Measurements from ENCODE around the gene NEU1. TPM values are rescaled to one million over a fixed set of nuclear protein-coding genes. Genes with fewer than 3 reads are reported as not detected.

The NEU1 gene
- polyA plus RNA-seq, 1 experiment, result 39.0 TPM

GRCh38 chr6:31878222-31878621 lies 15.6 kb upstream of the NEU1 start:
- no peak for TF ChIP-seq CTCF (IDR thresholded peaks at IDR 0.05; ENCODE audit: low read depth, low read length)
- no peak overlapping the region for H3K27ac ChIP-seq (ENCODE audit: low read depth, low read length)
- no peak for DNase-seq (ENCODE audit: low read depth, low spot score)
- H3K27me3 ChIP-seq (ENCODE audit: control insufficient read depth, insufficient read depth, low read length), result no peaks in the 10 kb centered on the region
- no peak overlapping the region for H3K4me3 ChIP-seq (ENCODE audit: low read depth, low read length)
- CTCF ChIA-PET, result no interaction called here
- no peaks in the 10 kb centered on the region for H3K9me3 ChIP-seq (ENCODE audit: control insufficient read depth, insufficient read depth, low read length)
- POLR2A ChIA-PET, result no interaction called here

GRCh38 chr6:31877651-31878161 lies 15.1 kb upstream of the NEU1 start:
- no peak for DNase-seq (ENCODE audit: low read depth, low spot score)
- Histone ChIP-seq H3K9me3 (ENCODE audit: control insufficient read depth, insufficient read depth, low read length) (no peaks in the 10 kb centered on the region), H3K27ac (ENCODE audit: low read depth, low read length) (no peak overlapping the region), H3K4me3 (ENCODE audit: low read depth, low read length) (no peak overlapping the region), H3K27me3 (ENCODE audit: control insufficient read depth, insufficient read depth, low read length) (no peaks in the 10 kb centered on the region)
- no peak for TF ChIP-seq CTCF (IDR thresholded peaks at IDR 0.05; ENCODE audit: low read depth, low read length)
- ChIA-PET CTCF (no interaction called here), POLR2A (no interaction called here)

GRCh38 chr6:31877125-31877650 lies 14.6 kb upstream of the NEU1 start:
- Histone ChIP-seq H3K27ac (ENCODE audit: low read depth, low read length) (no peak overlapping the region), H3K9me3 (ENCODE audit: control insufficient read depth, insufficient read depth, low read length) (no peaks in the 10 kb centered on the region), H3K4me3 (ENCODE audit: low read depth, low read length) (no peak overlapping the region), H3K27me3 (ENCODE audit: control insufficient read depth, insufficient read depth, low read length) (no peaks in the 10 kb centered on the region)
- ChIA-PET CTCF (no interaction called here), POLR2A (no interaction called here)
- TF ChIP-seq CTCF (IDR thresholded peaks at IDR 0.05; ENCODE audit: low read depth, low read length), result no peak
- no peak for DNase-seq (ENCODE audit: low read depth, low spot score)

GRCh38 chr6:31876357-31876756 lies 13.7 kb upstream of the NEU1 start:
- no peaks in the 10 kb centered on the region for H3K27me3 ChIP-seq (ENCODE audit: control insufficient read depth, insufficient read depth, low read length)
- no peaks in the 10 kb centered on the region for H3K9me3 ChIP-seq (ENCODE audit: control insufficient read depth, insufficient read depth, low read length)
- no peak for TF ChIP-seq CTCF (IDR thresholded peaks at IDR 0.05; ENCODE audit: low read depth, low read length)
- ChIA-PET POLR2A (no interaction called here), CTCF (no interaction called here)
- no peak for DNase-seq (ENCODE audit: low read depth, low spot score)
- H3K27ac ChIP-seq (ENCODE audit: low read depth, low read length), result no peak overlapping the region
- no peak overlapping the region for H3K4me3 ChIP-seq (ENCODE audit: low read depth, low read length)

- Histone ChIP-seq H3K9me3 (ENCODE audit: control insufficient read depth, insufficient read depth, low read length) (no peaks in the 10 kb centered on the region), H3K4me3 (ENCODE audit: low read depth, low read length) (no peak overlapping the region), H3K27me3 (ENCODE audit: control insufficient read depth, insufficient read depth, low read length) (no peaks in the 10 kb centered on the region), H3K27ac (ENCODE audit: low read depth, low read length) (no peak overlapping the region)
- ChIA-PET POLR2A (interaction anchor here (0.9 kb wide), 1 partner anchor 49 kb away, joined by 3 read pairs; the partner anchor contains the start of gene HSPA1B), CTCF (interaction anchor here (0.5 kb wide), 1 partner anchor 195 kb away, joined by 7 read pairs; the partner anchor contains the start of gene LY6G5C)
- no peak for TF ChIP-seq CTCF (IDR thresholded peaks at IDR 0.05; ENCODE audit: low read depth, low read length)
- DNase-seq (ENCODE audit: low read depth, low spot score), result no peak
Measured at GRCh38 chr6:31875877-31876276, 13.3 kb upstream of the NEU1 start.
